ENCODE data around the gene NR6A1. TPM values are rescaled to one million over a fixed set of nuclear protein-coding genes. Genes with fewer than 3 reads are reported as not detected.

Gene NR6A1
- total RNA-seq, 2 experiments from 2014 or later = 17.5 to 23.0 TPM

- no TSS peak for BruUV-seq (replicated peaks)
- intact Hi-C loops (cut with micrococcal nuclease; ENCODE audit: unreplicated experiment) = no loop called here
- Histone ChIP-seq H3K4me2 (ENCODE audit: low read length) (no peak overlapping the region), H3K9me3 (ENCODE audit: low read length) (no peaks in the 10 kb centered on the region), H3K79me2 (ENCODE audit: insufficient read depth, low read depth, low read length) (no peaks in the 10 kb centered on the region), H3K4me3 (ENCODE audit: low read depth, low read length, poor library complexity, severe bottlenecking) (no peak overlapping the region), H4K20me1 (ENCODE audit: insufficient read depth, low read length) (no peaks in the 10 kb centered on the region), H3K4me1 (ENCODE audit: insufficient read depth, low read length, poor library complexity, severe bottlenecking) (no peaks in the 10 kb centered on the region), H3K9me2 (ENCODE audit: insufficient read depth, low read length) (no peaks in the 10 kb centered on the region), H3K36me3 (ENCODE audit: insufficient read depth, low read length) (no peaks in the 10 kb centered on the region), H2AFZ (ENCODE audit: low read length) (no peak overlapping the region), H3K27ac (ENCODE audit: low read depth, low read length, poor library complexity, severe bottlenecking) (no peak overlapping the region)
- CTCF ChIA-PET (ENCODE audit: unreplicated experiment) = interaction anchor here (0.6 kb wide), 1 partner anchor 34 kb away, joined by 4 read pairs; no protein-coding TSS in a partner anchor
- POLR2A ChIA-PET = interaction anchor here (0.6 kb wide), 1 partner anchor 43 kb away, joined by 4 read pairs; no protein-coding TSS in a partner anchor
- TF ChIP-seq CTCF (conservative IDR thresholded peaks at IDR 0.05; ENCODE audit: low read length) = no peak
- no peak for TF ChIP-seq EZH2phosphoT487 (IDR thresholded peaks at IDR 0.05; ENCODE audit: borderline replicate concordance, low read depth, low read length)
- no peak for DNase-seq (ENCODE audit: low spot score)
These were observed 279.8 kb downstream of the NR6A1 start for GRCh38 chr9:124491049-124491975.

- no peak overlapping the region for H3K4me3 ChIP-seq (ENCODE audit: low read depth, low read length, poor library complexity, severe bottlenecking)
- H3K36me3 ChIP-seq (ENCODE audit: insufficient read depth, low read length) = no peaks in the 10 kb centered on the region
- TF ChIP-seq EZH2phosphoT487 (IDR thresholded peaks at IDR 0.05; ENCODE audit: borderline replicate concordance, low read depth, low read length) (no peak), CTCF (conservative IDR thresholded peaks at IDR 0.05; ENCODE audit: low read length) (no peak)
- H3K9me3 ChIP-seq (ENCODE audit: low read length) = no peaks in the 10 kb centered on the region
- POLR2A ChIA-PET = no interaction called here
- no peak overlapping the region for H3K4me2 ChIP-seq (ENCODE audit: low read length)
- H3K4me1 ChIP-seq (ENCODE audit: insufficient read depth, low read length, poor library complexity, severe bottlenecking) = no peaks in the 10 kb centered on the region
- no peak overlapping the region for H2AFZ ChIP-seq (ENCODE audit: low read length)
- intact Hi-C loops (cut with micrococcal nuclease; ENCODE audit: unreplicated experiment) = no loop called here
- no TSS peak for BruUV-seq (replicated peaks)
- DNase-seq (ENCODE audit: low spot score) = no peak
- no peaks in the 10 kb centered on the region for H3K79me2 ChIP-seq (ENCODE audit: insufficient read depth, low read depth, low read length)
- no peak overlapping the region for H3K27ac ChIP-seq (ENCODE audit: low read depth, low read length, poor library complexity, severe bottlenecking)
- CTCF ChIA-PET (ENCODE audit: unreplicated experiment) = no interaction called here
- no peaks in the 10 kb centered on the region for H4K20me1 ChIP-seq (ENCODE audit: insufficient read depth, low read length)
- no peaks in the 10 kb centered on the region for H3K9me2 ChIP-seq (ENCODE audit: insufficient read depth, low read length)
These were observed 281.1 kb downstream of the NR6A1 start for GRCh38 chr9:124490004-124490403.

- no peaks in the 10 kb centered on the region for H3K36me3 ChIP-seq (ENCODE audit: insufficient read depth, low read length)
- no peaks in the 10 kb centered on the region for H3K4me1 ChIP-seq (ENCODE audit: insufficient read depth, low read length, poor library complexity, severe bottlenecking)
- H3K4me3 ChIP-seq (ENCODE audit: low read depth, low read length, poor library complexity, severe bottlenecking) = no peak overlapping the region
- no peaks in the 10 kb centered on the region for H3K9me2 ChIP-seq (ENCODE audit: insufficient read depth, low read length)
- no peak for DNase-seq (ENCODE audit: low spot score)
- H3K9me3 ChIP-seq (ENCODE audit: low read length) = no peaks in the 10 kb centered on the region
- H3K4me2 ChIP-seq (ENCODE audit: low read length) = no peak overlapping the region
- no peak overlapping the region for H3K27ac ChIP-seq (ENCODE audit: low read depth, low read length, poor library complexity, severe bottlenecking)
- H4K20me1 ChIP-seq (ENCODE audit: insufficient read depth, low read length) = no peaks in the 10 kb centered on the region
- ChIA-PET POLR2A (no interaction called here), CTCF (ENCODE audit: unreplicated experiment) (no interaction called here)
- no TSS peak for BruUV-seq (replicated peaks)
- no peak for TF ChIP-seq EZH2phosphoT487 (IDR thresholded peaks at IDR 0.05; ENCODE audit: borderline replicate concordance, low read depth, low read length)
- no peak for TF ChIP-seq CTCF (conservative IDR thresholded peaks at IDR 0.05; ENCODE audit: low read length)
- intact Hi-C loops (cut with micrococcal nuclease; ENCODE audit: unreplicated experiment) = no loop called here
- H2AFZ ChIP-seq (ENCODE audit: low read length) = no peak overlapping the region
- H3K79me2 ChIP-seq (ENCODE audit: insufficient read depth, low read depth, low read length) = no peaks in the 10 kb centered on the region
These were observed 281.9 kb downstream of the NR6A1 start for GRCh38 chr9:124489222-124489621.
